Activated T-cell treated with anti-CD3 and anti-CD28 coated beads for 1 hour (primary cell): ENCODE results near the gene ZFP36L1.

Experiments used
- DNase-seq: peaks from one replicate; pipeline ENCODE4 v3.0.0-alpha.2; 2020; ENCODE audit warnings: low read depth

Gene ZFP36L1

GRCh38 chr14:68795597-68796417, 2.9 kb upstream of the ZFP36L1 start:
- DNase-seq = peak; percentile 70

- DNase-seq = no peak
Observed at GRCh38 chr14:68794851-68795596, 2.2 kb upstream of the ZFP36L1 start.

- peak; percentile 79 for DNase-seq
Observed at GRCh38 chr14:68794130-68794850, 1.4 kb upstream of the ZFP36L1 start.

DNA sequence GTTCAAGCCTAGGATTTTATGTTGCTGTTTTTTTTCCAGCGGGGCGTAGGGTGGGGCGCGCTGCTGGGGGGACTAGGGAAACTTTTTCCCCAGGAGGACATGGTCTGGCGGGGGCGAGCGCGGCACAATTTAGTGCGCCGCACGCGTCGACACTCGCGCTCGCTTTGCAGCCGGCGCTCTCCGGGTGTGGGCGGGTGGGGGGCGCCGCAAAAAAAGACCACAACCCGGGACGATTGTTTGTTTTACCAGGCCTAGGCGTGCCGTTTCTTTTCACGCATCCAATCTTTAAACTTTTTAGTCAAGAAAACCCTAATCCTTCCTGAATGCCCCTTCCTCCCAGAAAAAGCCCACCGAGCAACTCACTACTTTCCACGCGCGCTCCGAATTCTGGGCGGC, 865 bp upstream of the ZFP36L1 start:
- no peak for DNase-seq

- DNase-seq = no peak
Observed at GRCh38 chr14:68792678-68792978, 239 bp downstream of the ZFP36L1 start.

DNA sequence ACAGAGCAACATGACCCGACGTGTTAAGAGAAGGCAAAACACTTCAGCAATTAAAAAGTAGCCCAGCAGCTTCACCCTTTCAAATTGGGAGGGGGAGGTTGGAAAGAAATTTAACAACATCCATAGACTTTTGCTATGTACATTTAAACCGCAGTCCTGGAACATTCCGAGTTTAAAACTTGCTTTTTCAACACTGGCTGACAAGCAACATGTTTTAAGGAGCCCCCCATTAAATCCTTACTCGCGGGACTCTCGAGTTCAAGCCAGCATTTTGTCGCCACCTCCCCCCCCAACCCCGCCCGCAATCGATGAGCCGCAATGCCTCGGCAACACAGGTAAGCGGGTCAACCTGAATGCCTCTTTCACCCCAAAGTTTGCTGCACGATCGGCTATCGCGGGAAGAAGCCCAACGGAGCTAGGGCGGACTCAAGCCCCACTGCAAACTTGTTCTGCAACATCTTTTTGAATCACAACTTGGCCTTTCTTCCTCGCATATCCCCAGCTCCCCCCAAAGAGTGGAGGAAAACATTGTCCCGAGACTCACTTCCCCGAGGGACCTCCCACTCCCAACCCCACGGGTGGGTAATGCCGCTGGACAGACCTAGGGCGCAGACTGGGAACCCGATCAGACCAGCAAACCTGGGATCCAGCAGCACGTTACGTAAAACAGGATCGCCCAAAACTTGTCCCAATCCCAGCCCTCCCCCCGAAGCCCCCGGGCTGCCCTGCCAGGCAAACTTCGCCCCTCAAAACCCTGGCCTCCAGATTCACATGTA, 777 bp downstream of the ZFP36L1 start:
- DNase-seq = no peak

GRCh38 chr14:68791078-68791901, 1.6 kb downstream of the ZFP36L1 start:
- DNase-seq = no peak

DNA sequence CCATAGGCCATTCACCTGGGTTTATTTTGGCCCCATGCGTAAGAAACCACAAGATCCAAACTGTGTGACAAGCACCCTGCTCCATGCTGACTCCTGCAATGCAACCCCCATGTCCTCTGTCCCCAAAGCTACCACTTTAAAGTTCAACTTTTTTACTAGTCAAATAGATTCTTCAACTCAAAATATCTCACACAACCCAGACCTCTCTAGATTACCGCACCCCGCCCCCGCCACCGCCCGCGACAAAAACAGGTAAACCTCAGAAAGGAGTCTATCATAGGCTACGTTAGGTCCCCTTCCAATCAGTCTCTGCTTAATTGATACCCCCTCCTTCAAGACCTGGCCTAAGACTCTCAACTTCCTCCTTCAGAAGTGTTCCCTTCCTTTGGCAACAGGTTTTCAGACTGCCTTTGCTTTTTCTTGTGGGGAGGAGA, 2.2 kb downstream of the ZFP36L1 start:
- DNase-seq = peak; percentile 50

DNA sequence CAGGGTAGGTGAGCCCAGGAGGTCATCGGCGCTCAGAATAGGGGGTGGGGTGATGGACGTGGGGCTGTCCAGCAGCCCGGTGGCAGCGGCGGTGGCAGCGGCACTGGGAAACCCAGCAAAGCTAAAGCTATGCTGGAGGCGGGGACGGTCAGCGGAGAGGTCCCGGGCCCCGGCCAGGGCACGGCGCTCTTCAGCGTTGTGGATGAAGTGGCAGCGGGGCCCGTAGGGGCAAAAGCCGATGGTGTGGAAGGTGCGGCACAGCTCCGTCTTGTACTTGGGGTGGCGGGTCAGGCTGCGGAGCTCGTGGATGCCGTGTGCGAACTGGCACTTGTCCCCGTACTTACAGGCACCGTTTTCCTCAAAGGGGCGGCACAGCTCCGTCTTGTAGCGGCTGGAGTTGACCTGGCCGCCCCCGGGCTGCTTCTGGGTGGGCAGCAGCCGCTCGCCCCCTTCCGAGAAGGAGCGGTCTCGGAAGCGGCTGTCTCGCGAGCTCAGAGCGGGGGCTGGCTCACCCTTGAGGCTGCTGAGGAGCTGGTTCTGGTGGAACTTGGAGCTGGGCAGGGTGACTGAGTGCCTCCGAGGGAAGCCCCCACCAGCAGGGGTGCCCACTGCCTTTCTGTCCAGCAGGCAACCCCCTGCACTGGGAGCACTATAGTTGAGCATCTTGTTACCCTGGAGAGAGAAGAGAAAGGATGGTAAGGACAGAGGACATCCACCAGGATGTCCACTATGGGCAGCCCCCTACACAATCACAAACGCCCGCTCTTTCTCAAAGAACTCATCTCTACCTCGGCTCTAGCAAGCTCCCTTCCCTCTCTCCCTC, 2.8 kb downstream of the ZFP36L1 start:
- no peak for DNase-seq

DNA sequence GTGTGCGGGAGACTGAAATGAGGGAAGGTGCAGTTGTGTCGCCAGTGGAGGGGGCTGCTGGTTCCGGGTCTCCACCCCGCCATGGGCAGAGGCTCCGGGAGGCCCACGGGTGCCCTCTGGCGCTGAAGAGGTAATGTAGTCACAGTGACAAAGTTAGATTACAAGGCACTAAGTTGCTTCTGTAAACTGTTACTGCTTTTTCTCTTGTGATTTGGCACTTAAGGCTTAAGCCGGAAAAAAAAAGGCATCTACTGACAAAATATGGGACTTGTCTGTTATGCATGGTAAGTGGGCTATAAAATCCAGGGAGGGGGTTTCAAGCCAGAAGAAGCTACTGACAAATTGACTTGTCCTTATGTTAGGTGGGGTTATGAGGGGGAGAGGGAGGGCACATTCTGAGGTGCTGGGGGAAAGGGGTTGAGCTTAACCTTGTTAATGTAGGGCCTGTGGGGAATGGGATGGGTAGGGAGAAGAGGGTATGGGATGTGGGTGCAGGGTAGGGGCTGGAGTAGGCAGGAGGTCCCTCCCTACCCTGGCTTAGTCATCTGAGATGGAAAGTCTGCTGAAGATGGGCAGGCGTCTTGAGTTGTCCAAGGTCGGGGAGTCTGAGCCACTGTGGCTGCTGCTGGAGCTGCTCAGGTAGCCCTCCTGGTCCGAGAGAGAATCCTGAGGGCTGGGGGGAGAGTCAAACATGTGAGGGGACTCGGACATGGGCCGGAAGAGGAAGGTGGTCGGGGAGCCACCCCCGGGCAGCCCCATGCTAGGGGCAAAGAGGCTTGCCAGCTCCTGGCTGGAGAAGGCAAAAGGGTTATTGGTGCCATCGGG, 3.7 kb downstream of the ZFP36L1 start:
- DNase-seq = peak; percentile 82

DNA sequence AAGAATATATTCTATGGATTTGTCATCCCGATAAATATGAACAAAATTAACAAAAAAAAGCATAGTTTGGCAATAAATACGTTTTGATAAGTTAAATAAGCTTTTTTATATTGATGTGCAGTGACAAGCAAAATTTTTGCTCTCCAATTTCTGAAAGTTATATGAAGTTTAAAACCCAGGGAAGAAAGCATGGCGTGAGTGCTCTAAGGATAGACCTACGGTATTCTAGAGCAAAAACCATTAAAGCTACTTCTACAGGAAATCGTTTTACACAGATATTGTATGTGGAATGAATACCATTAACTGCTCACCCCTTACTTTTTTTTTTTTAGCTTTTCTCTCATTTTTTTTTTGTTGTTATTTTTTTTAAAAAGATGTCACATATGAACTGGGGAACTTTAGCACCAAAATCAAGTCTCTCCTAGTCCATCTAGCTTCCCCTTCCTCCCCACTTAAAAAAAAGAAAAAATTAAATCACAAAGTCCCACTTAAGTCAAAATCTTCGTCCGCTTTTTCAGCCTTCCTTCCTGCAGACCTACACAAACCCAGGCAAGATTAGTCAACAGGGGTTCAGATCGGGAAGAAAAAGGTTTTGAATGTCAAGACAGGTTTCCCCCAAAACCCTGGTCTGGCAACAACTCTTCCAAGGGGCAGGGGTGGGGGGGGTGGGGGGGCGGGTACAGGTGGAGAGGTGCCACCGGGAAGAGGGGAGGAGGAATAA, 4.4 kb downstream of the ZFP36L1 start:
- DNase-seq = no peak

- no peak for DNase-seq
Observed at GRCh38 chr14:68787092-68787992, 5.5 kb downstream of the ZFP36L1 start.

DNA sequence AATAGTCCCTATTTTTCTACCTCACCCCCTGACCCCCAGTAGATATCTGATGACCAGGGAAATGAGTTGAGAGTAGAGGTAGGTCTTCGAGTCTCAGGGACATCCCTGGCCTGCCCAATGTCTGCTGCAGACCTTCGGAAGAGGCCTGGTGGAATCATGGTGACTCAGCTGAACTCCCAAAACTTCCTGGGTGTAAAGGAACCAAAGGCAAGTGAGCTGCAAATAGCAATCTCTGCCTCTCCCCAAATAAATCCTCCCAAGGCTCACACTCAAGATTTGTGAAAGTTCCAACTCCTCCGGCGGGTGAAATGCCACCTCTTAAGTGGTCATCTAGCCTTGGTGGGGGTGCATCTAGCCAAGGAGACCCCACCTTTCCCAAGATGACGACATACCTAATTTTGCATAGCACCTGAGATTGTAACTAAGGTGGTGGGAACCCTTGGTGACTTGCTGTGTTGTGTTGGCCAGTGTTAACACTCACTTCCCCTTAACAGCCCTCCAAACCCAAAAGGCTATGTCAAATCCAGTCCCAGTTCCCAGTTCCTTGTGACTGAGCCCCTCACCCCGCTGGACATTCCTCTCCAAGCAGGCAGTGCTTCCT, 6.3 kb downstream of the ZFP36L1 start:
- DNase-seq = no peak

DNA sequence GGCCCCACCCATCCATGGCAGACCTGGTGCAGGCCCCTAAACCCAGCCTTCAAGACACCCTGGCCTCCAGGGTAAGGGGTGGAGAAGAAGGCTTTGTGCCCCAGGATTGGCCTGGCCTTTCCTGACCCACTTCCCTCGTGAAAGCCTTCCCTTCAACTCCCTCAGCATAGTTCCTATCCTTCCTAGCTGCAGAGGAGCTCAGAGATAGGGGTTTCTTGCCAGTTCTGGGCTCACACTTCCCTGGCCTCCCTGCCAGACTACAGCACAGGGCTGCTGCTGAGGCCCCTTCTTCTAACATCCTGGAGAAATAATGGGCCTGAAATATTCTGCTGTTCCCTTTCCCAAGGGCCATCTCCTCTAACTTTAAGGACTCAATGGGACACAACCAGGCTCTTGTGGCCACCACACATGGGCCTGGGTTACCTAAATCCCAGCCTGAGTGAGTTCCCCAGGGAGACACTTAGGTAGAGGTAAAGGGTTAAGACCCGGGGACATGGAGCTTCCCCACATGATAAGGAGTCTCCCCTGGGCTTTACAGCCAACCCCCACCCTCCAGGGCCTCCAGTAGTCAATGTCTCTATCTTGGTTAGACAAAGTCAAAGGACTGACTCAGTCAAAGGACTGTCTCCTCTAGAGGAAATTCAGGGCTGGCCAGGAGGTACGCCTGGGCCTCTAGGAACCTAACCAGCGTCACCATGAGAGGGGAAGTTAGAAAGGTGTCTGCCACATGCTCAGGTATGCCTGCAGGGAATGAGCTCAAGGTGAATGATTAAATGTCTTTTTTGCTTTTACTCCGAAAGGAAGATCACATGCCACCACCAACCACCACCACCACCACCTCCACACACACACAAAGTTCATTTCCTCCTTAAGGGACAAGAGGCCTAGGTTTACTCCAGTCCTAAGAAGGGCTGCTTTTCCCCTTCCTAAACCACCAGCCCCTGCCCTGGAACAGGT, 7.1 kb downstream of the ZFP36L1 start:
- DNase-seq = no peak

DNA sequence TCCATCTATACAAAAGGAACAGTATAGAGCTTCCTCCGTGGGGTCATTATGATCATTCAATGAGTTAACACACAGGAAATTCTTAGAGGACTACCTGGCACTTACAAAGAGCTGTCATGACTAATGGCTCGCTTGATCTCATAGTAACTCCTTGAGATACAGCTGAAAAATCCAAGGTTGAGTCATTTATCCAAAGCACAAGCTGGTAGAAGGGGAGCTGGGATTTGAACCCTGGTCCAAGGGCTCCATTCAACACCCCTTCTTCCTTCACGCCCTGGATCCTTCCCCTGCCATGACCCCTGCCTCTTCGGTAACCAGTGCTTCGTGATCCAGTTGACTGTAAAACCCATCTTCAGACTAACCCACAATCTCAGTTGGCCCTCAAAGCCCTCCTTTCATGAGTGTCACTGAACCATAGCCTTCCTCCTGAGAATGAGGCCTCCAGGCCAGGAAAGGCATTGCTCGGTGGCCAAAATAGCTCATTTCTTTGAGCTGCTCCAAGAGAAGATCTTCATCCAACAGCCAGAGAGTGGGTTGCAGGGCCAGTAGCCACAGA, 7.8 kb downstream of the ZFP36L1 start:
- no peak for DNase-seq
